ENCODE measurements around the gene CCR5. TPM values are rescaled to one million over a fixed set of nuclear protein-coding genes. Genes with fewer than 3 reads are reported as not detected.

Gene CCR5
- total and polyA plus RNA-seq, 4 donors: 0.06 to 0.75 (median 0.37) TPM

DNA sequence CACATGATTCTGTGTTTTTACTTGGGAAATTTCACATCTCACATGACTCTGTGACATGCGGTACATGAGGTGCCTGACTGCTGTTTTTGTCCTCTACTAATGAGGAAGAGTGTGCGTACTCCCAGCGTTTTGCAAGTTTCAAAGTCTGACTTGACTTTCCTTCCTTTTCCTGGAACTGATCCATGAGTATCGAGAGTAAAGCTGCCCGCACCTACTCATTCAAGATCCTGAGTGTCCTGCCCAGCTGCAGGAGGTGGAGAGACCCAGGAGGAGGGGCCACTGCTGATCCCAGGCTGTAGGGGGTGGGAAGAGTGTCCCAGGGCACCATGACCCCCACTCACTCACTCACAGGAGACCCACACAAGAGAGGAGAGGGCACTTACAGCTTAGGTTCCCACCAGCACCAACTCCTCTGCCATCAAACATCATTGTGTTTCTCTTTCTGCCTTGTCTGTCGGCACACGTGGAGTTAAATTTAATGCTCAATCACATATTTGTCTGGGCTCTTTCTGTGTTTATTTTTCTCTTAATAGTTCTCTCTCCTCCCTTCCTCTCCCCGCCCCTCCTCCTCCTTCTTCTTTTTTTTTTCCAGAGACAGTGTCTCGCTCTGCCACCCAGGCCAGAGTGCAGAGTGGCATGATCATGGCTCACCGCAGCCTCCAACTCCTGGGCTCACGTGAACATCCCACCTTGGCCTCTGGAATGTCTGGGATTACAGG is 34.7 kb downstream of the CCR5 start:
- Histone ChIP-seq H3K27ac (ENCODE audit: low read depth in 1 of 2, low read length in 2 of 2) (peak overlapping the region; percentile 41 to 72), H3K36me3 (ENCODE audit: control insufficient read depth in 4 of 4, insufficient read depth in 3 of 4, low read depth in 1 of 4, low read length in 3 of 4) (no peaks in the 10 kb centered on the region), H3K4me3 (ENCODE audit: low read depth in 1 of 3, low read length in 3 of 3) (no peak overlapping the region), H3K9me3 (ENCODE audit: control insufficient read depth in 4 of 4, low read length in 3 of 4) (no peaks in the 10 kb centered on the region), H3K4me1 (ENCODE audit: control insufficient read depth in 4 of 4, insufficient read depth in 4 of 4, low read length in 3 of 4) (peaks cover 0 to 9% (median 4%) of the 10 kb centered on the region in 4 donors), H3K9ac (ENCODE audit: low read depth in 1 of 2, low read length in 2 of 2) (no peak overlapping the region), H3K27me3 (ENCODE audit: control insufficient read depth in 4 of 4, insufficient read depth in 4 of 4, low read length in 3 of 4) (no peaks in the 10 kb centered on the region)
- no peak for TF ChIP-seq FOXA1 (IDR thresholded peaks at IDR 0.05)
- TF ChIP-seq FOXA2 (IDR thresholded peaks at IDR 0.05): no peak
- TF ChIP-seq, protein P1, sequence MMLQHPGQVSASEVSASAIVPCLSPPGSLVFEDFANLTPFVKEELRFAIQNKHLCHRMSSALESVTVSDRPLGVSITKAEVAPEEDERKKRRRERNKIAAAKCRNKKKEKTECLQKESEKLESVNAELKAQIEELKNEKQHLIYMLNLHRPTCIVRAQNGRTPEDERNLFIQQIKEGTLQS (IDR thresholded peaks at IDR 0.05): no peak
- TF ChIP-seq HNF4G (IDR thresholded peaks at IDR 0.05): no peak
- TF ChIP-seq JUND (IDR thresholded peaks at IDR 0.05): no peak
- TF ChIP-seq, protein P2, sequence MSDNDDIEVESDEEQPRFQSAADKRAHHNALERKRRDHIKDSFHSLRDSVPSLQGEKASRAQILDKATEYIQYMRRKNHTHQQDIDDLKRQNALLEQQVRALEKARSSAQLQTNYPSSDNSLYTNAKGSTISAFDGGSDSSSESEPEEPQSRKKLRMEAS (IDR thresholded peaks at IDR 0.05): peak; percentile 40
- no peak for TF ChIP-seq TAF1 (conservative IDR thresholded peaks at IDR 0.05)
- no peak for TF ChIP-seq EGR1 (IDR thresholded peaks at IDR 0.05; ENCODE audit: low read depth in 2 of 2)
- peak; percentile 12 for TF ChIP-seq SP1 (IDR thresholded peaks at IDR 0.05)
- TF ChIP-seq RXRA (IDR thresholded peaks at IDR 0.05): no peak
- peak; percentile 40 to 53 for TF ChIP-seq HNF4A (conservative IDR thresholded peaks at IDR 0.05)
- TF ChIP-seq, protein P3, sequence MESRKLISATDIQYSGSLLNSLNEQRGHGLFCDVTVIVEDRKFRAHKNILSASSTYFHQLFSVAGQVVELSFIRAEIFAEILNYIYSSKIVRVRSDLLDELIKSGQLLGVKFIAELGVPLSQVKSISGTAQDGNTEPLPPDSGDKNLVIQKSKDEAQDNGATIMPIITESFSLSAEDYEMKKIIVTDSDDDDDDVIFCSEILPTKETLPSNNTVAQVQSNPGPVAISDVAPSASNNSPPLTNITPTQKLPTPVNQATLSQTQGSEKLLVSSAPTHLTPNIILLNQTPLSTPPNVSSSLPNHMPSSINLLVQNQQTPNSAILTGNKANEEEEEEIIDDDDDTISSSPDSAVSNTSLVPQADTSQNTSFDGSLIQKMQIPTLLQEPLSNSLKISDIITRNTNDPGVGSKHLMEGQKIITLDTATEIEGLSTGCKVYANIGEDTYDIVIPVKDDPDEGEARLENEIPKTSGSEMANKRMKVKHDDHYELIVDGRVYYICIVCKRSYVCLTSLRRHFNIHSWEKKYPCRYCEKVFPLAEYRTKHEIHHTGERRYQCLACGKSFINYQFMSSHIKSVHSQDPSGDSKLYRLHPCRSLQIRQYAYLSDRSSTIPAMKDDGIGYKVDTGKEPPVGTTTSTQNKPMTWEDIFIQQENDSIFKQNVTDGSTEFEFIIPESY (IDR thresholded peaks at IDR 0.05): no peak
- WGBS: 21% methylated on average over 11 of the region's 11 CpGs
- no peak for DNase-seq (ENCODE audit: low spot score)

DNA sequence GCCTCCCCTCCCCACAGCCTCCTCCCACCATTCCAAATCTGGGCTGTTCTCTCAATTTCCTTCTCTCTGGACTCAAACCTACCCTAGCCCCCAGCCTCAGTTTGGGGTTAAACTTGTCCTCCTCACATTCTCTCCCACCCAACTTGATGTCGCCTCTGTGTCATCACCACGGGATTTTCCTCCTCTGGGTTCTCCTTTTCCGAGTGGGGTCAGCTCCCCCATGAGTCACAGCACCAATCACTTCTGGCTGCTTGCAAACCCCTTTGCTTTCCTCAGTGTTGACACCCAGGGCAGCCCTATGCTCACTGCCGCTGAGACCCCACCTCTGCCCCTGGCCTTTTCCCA is 35.7 kb downstream of the CCR5 start:
- H3K4me1 ChIP-seq (ENCODE audit: control insufficient read depth in 4 of 4, insufficient read depth in 4 of 4, low read length in 3 of 4): peaks cover 0 to 9% (median 4%) of the 10 kb centered on the region in 4 donors
- TF ChIP-seq EGR1 (IDR thresholded peaks at IDR 0.05; ENCODE audit: low read depth in 2 of 2) (no peak), TAF1 (conservative IDR thresholded peaks at IDR 0.05) (no peak), YY1 (IDR thresholded peaks at IDR 0.05) (no peak), HNF4A (conservative IDR thresholded peaks at IDR 0.05) (no peak), SP1 (IDR thresholded peaks at IDR 0.05) (no peak), FOXA2 (IDR thresholded peaks at IDR 0.05) (no peak)
- TF ChIP-seq, protein P3 (IDR thresholded peaks at IDR 0.05): no peak
- TF ChIP-seq, protein P1 (IDR thresholded peaks at IDR 0.05): no peak
- peak overlapping the region; percentile 69 to 72 for H3K27ac ChIP-seq (ENCODE audit: low read depth in 1 of 2, low read length in 2 of 2)
- WGBS: 80% methylated on average over 4 of the region's 4 CpGs
- H3K36me3 ChIP-seq (ENCODE audit: control insufficient read depth in 4 of 4, insufficient read depth in 3 of 4, low read depth in 1 of 4, low read length in 3 of 4): no peaks in the 10 kb centered on the region
- no peak overlapping the region for H3K9ac ChIP-seq (ENCODE audit: low read depth in 1 of 2, low read length in 2 of 2)
- no peaks in the 10 kb centered on the region for H3K27me3 ChIP-seq (ENCODE audit: control insufficient read depth in 4 of 4, insufficient read depth in 4 of 4, low read length in 3 of 4)
- no peak for DNase-seq (ENCODE audit: low spot score)
- no peak overlapping the region for H3K4me3 ChIP-seq (ENCODE audit: low read depth in 1 of 3, low read length in 3 of 3)
- H3K9me3 ChIP-seq (ENCODE audit: control insufficient read depth in 4 of 4, low read length in 3 of 4): no peaks in the 10 kb centered on the region
